GM21529 (cell line): ENCODE data around the gene SEMA4C.

Experiments used
- ATAC-seq: cut with Tn5 transposase; IDR thresholded peaks from one replicate; pipeline ENCODE4 v1.9.1; 2021; ENCODE audit not compliant: unreplicated experiment

SEMA4C gene, protein sequence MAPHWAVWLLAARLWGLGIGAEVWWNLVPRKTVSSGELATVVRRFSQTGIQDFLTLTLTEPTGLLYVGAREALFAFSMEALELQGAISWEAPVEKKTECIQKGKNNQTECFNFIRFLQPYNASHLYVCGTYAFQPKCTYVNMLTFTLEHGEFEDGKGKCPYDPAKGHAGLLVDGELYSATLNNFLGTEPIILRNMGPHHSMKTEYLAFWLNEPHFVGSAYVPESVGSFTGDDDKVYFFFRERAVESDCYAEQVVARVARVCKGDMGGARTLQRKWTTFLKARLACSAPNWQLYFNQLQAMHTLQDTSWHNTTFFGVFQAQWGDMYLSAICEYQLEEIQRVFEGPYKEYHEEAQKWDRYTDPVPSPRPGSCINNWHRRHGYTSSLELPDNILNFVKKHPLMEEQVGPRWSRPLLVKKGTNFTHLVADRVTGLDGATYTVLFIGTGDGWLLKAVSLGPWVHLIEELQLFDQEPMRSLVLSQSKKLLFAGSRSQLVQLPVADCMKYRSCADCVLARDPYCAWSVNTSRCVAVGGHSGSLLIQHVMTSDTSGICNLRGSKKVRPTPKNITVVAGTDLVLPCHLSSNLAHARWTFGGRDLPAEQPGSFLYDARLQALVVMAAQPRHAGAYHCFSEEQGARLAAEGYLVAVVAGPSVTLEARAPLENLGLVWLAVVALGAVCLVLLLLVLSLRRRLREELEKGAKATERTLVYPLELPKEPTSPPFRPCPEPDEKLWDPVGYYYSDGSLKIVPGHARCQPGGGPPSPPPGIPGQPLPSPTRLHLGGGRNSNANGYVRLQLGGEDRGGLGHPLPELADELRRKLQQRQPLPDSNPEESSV

DNA sequence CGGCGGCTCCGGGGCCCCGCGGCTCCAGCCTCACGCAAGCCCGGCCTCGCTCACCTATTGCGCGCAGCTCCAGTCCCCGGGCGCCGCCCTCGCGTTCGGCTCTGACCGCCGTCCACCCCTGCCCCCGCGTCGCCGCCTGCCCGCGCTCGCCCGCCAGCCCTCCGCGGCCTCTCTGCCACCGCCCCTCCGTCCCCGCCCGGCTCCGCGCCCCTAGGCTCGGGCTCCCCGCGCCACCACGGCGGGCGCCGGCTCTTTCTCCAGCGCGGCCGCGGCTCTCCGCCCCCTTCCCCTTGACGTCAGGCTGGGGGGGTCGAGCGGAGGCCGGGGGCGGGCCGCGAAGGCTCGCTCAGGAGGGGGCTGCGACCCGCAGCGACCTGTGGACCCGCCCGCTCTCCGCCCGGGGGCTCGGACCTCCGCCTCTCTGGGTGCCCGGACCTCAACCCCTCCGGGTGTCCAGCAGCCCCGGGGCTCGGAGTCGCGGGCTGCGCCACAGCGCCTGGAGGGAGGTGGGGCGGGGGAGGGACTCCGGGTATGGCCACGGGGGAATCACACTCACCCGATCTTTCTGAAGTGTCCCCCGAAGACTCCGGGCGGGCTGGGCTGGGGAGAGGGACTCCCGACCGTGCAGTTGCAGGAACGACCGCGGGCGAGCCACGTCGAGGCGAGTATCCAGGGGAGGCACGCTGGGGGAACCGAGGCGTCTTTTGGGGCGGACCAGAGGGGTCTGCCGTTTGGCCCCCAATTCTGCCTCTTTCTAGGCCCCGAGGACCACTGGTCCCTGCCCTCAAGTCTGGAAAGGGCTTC is at the start of gene SEMA4C:
Gene SEMA4C, minus strand, starts transcription at position 259 of the 804 bp plus-strand sequence. CDS start 2,194 bp downstream, outside the sequence.
- no peak for ATAC-seq

DNA sequence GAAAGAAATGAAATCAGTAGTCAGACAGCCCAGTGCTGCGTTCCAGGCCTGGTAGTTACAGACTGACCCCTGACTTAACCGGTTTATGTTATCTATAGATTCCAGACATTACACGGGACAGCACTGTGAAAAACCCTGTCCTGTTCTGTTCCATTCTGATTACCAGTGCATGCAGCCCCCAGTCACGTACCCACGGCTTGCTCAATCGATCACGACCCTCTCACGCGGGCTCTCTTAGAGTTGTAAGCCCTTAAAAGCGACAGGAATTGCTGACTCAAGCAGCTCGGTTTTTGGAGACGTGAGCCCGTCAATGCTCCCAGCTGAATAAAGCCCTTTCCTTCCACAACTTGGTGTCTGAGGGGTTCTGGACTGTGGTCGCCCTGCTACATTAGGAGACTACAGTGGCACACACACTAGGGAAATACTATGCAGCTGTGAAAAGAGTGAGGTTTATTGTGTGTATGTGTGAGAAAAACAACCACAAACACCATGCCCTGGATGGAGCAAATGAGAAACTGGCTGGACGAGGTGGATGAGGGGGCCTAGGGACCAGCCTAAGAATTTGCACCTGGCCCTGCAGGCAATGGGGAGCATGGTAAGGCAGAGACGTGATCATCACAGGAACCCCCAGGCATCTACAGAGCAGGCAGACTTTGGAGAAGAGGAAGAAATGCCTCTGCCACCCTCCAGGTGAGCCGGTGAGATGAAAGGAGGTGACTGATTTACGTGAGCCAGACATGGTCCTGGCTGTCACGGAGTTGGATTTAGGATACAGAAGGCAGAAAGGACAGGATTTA is 49.1 kb upstream of the SEMA4C start:
- no peak for ATAC-seq

DNA sequence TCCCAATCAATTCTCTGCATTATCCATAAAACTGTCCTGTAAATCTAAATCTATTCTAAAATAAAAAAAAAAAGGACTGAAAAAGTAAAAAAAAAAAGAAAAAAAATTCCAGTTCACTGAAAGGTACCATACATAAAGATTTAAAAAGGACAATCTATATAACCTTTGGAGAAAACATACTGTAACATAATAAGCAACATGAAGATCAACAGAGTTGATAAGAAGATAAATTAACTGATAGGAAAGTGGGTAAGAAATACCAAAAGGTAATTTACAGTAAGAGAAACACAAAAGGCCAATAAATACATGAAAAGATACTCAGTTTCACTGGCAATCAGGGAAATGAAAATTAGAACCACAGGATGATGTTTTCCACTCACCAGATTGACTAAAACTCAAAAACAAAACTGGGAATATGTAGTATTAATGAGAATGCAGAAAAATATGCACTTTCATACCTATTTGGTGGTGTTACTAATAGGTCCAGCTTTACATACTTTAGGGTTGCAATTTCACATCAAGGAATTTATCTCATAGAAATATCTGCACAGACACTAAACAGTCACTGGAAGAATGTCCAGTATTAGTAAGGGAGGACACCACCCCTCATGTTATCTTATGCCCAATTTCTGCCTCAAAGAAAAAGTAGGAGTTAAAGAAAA is 48.3 kb upstream of the SEMA4C start:
- no peak for ATAC-seq

DNA sequence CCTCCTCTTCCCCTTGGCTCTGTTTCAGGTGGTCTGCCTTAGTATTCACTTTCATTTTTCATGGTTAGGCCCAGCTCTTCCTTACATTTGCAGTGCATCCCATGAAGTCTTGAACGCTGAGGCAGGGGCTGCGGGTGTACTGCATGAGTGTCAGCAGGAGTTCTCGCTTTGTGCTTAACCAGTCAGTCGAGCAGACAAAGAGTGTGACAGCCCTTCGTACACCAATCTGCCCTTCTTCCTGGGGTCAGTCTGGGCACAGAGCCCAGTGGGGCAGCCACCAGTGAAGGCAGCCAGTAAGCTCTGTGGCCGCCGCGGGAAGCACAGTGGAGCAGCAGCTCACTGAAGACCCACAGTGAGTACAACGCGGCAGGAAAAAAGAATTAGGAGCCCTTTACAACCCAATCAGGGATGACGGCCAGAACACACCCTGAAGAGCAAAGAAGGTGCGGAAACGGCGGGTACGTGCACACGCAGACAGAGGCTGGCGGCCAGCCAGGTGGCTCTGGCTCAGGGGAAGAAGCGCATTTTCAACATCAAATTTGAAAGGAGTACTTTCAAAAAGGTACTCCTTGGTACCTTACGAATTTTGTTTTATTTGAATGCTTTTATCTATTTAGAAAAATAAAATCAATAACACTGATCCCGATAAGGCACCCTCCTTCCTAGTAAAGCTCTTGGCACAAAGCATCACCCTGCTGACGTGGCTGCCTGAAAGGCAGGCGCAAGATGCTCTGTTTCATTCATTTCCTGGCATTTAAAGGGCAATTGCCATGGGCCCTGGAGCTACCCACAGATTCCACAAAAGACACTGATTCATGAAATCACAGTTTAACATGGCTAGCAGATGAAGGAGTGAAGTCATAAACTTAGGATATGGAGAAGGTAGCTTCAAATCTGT is 47.0 kb upstream of the SEMA4C start:
- no peak for ATAC-seq

DNA sequence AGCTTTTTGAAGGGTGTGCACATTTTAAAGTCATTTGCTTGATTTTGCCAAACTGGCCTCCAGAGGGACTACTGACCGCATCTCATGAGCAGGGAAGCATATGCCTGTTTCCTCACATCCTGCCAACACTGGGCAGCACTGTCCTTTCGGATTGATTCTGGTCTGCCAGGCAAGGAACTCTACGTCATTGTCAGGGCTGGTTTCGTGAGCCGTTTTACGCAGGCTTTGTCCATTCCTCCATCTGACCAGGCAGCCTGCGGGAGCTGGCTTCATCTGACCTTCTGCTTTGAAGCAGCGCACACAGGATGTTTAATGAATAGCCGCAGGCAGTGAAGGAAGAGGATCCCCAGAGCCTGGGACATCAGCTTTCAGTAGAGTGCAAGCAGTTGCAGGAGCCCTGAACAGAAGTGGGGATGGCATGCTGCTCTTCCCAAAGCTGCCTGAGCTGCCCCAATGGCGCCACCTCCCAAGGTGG is 46.3 kb upstream of the SEMA4C start:
- ATAC-seq, result no peak

DNA sequence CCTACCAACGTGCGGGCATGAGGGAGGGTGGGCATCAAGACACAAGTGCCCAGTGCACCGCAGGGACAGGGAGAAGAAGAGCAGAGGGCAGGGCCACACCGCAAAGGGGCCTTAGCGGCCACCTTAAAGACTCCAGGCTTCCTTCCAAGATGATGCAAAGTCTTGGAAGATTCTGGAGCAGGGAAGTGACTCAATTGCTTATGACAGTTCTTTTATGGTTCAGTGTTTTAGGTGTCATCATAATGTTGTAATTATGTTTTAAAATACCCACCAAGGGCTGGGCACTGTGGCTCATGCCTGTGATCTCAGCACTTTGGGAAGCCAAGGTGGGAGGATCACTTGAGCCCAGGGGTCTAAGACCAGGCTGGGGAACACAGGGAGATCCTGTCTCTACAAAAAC is 44.5 kb upstream of the SEMA4C start:
- no peak for ATAC-seq

DNA sequence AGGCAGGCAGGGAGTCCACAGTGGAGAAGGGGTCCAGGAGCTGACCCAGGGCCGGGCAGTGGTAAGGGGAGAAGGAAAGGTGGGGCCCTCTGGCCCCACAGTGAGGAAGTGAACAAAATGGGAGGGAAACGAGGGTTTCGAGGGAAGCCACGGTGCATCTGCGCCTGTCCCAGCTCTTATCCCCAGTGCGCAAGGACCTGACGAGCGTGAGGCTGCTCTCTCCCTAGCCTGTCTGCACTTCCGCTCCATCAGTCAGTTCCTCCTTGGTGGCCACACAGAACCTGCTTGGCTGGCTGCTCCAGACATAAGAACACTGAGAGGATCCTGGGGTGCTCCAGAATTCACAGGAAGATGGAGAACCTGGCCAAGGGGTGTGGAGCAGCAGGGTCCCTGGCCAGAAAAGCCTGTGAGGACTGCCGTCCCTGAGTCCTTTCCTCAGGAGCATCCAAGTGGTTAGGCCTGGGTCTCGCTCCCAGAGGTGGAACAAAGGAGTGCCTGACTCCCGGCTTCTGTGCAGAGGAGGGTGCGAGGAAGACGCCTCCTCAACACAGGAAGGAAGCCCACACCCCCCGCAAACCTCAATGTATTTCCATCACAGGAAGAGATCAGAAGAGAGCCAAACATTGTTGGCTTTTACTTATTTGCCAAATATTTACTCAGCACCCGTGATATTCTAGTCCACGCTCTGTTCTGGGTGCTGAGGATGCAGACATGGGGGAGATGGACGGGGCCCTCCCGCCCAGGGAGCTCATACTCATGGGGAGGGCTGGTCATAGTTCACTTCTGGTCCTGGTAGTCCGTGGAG is 43.7 kb upstream of the SEMA4C start:
- ATAC-seq, result no peak

DNA sequence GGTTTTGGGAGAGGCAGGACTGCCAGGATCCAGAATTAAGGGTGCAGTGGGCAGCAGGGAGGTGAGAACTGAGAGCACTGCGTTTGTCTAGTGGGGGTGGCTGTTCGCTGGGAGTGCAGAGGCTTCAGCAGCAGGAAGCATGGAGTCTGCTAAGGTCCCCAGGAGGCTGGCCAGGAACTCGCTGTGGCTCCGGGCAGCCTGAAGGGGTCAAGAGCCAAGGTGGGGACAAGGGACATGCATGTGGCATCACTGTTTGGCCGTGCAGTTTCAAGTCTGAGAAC is 43.2 kb upstream of the SEMA4C start:
- ATAC-seq, result no peak

DNA sequence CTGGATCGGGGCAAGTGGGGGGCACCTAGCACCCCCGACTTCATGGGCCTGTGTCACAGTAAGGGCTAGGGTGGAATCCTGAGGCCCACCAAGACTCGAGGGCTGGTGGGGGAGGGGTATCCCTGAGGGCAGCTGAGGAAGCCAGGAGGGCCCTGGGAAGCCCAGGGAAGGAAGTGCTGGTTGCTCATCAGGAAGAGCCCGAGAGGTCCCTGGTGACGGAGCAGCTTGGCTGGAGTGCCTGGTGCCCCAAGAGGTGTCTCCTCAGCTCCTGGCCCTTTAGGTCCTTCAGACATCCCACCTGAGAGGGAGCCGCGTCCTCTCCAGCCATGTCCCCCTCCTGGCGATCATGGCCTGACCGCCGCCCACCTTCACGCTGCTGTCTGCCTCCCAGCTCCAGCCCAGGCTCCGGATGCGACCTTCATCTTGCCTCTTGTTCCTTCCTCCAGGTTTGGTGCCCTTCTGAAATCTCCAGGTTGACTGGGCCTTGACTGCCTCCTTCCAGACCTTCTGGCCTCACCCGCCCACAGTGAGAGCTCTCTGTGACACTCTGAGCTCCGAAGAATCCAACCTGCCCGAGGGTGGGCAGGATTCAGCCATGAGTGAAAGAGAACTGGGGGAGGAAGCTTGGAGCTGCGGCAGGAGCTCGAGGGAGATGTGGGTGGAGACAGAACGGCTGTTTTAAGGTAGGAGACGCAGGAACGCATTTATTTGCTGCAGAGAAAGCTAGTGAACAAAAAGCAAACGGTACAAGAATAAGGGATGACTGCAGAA is 42.7 kb upstream of the SEMA4C start:
- ATAC-seq, result no peak

DNA sequence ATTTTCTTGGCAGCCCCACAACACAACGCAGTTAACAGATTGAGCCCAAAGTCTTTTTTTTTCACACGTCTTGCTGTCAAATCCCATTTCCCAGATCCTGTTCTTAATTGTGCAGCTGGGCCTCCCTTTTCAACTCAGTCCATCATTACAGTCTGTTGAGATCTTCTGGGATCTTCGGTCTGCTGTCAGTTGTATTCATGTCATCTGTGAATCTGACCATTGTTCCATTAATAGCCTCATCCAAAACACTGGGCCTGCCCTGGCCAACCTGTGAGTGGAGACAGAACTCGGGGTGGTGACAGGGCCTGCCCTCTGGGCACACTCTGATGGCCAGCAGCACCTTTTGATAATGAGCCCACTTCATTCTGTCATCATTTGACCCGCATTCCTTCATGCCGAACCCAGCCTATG is 39.7 kb upstream of the SEMA4C start:
- no peak for ATAC-seq

DNA sequence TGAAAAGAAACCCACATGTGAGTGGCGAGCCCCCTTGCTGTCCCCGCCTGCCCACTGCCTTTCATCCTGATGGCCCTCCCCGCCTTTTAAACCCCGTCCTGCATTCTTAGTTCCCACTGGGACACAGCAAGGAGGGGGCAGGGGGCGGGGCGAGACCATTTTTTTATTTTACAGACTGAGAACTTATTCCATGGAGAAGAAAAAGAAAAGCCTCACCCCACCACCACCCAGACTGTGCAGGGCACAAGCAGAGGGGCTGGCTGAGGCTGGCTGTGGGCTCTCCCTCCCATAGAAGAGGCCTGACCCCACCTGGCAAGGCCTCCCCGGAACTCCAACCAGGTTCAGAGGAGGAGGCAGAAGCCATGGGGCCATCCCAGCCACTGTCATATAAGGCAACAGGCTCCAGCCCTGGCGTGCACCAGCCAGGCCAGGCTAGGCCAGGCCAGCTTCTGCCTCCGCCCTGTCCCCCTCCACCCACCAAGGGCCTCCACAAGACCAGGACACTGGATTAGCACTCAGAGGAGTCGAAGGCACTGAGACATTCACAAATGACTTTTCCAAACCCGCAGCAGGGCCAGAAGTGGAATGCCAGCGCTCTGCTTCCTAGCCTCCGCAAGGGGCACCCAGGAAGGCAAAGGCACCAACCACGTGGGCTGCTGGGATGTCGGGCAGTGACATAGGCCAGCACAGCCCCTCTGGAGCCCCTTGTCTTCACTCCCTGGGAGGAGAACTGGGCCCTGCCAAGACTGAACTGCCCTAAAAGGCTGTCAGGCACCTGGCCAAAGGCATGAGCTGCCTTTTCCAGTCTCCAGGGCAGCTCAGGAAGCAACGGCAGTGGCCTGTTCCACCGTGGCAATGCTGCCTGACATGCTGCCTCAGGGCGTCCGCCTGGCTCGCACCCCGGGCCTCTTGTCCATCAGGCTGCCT is 37.5 kb upstream of the SEMA4C start:
- ATAC-seq, result no peak

DNA sequence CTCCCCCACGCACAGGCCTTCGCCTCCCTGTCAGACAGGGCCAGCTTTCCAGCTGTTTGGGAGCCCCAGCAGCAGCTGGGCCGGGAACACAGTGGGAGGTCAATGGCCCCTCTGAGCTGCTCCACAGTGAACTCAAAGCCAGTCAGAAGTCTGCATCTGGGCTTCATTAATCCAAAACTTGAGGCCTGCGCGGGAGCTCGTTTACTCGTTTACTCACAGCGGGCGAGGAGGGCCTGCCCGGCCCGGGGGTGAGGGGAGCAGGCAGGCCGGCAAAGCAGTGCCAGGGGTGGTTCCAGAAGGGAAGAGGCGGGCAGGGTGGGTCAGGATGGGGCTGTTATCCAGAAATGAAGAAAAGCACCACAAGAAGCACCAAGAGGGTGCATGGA is 36.8 kb upstream of the SEMA4C start:
- ATAC-seq, result no peak

DNA sequence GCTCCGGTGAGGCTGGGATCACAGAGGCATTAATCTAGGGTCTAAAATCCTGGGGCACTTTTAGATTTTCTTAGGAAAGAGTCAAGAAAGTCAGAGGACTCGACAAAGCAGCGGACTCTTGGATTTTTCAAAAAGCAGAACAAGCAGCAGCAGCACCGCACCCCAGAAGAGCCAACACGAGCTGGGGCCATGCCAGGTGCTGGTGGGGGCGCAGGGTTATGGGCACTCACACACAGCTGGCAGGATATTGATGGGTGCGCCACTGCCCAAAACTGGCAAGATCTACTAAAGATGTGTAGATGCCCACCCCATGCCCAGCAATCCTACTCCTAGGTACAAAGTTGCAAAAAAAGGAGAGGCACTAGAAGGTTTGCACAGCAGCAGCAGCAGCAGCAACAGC is 33.9 kb upstream of the SEMA4C start:
- no peak for ATAC-seq

DNA sequence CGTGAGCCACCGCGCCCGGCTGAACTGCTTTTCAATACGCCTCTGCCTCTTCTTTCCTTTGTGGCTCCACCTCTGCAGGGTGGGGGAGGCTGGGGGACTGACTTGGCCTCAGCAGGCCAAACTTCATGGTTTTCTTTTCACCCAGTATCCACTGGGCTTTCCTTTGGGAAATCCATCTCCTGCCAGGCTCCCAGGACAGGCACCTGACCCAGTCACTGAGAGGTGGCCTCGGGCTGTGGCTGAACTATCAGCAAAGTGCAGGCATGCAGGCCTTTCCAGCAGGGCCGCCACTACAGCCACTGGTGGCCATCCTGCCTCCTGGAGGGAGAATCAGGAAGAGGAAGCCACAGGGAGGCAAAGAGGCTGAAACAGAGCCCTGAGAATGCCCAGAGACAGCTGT is 33.4 kb upstream of the SEMA4C start:
- ATAC-seq, result no peak

DNA sequence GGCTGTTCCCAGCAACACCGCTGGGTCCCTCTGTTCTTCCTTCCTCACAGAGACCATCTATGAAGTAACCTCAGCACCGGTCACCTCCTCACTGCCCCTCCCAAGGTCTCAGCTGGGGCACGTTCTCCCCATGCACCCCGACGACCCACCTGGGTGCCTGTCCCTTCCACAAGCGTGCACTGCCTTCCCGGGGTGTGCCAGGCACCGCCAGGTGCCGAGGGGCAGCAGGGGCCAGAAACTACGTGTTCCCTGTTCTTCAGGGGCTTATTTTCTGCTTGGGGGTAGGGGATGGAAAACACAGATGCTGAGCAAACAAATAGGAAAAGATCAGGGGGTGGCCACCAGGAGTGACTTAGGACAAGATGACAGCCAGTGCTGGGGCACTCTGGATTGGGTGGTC is 30.4 kb upstream of the SEMA4C start:
- no peak for ATAC-seq

DNA sequence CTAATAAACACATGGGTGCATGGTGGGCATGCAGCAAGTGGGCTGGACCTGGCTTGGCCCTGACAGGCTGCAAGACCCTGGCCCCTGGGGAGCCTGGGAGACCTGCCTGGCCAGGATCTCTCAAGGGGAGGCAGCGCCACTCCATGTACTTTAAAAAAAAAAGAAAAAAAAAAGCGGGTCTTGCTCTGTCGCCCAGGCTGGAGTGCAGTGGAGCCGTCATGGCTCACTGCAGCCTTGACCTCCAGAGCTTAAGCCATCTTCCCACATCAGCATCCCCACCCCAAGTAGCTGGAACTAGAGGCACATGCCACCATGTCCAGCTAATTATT is 29.5 kb upstream of the SEMA4C start:
- no peak for ATAC-seq
